NCI-H774 (cell line): ENCODE measurements around the gene ASPM.

Experiments
- DNase-seq: peaks from one replicate; lab custom pipeline; 2025; lab: John Stamatoyannopoulos, UW

The ASPM gene, protein sequence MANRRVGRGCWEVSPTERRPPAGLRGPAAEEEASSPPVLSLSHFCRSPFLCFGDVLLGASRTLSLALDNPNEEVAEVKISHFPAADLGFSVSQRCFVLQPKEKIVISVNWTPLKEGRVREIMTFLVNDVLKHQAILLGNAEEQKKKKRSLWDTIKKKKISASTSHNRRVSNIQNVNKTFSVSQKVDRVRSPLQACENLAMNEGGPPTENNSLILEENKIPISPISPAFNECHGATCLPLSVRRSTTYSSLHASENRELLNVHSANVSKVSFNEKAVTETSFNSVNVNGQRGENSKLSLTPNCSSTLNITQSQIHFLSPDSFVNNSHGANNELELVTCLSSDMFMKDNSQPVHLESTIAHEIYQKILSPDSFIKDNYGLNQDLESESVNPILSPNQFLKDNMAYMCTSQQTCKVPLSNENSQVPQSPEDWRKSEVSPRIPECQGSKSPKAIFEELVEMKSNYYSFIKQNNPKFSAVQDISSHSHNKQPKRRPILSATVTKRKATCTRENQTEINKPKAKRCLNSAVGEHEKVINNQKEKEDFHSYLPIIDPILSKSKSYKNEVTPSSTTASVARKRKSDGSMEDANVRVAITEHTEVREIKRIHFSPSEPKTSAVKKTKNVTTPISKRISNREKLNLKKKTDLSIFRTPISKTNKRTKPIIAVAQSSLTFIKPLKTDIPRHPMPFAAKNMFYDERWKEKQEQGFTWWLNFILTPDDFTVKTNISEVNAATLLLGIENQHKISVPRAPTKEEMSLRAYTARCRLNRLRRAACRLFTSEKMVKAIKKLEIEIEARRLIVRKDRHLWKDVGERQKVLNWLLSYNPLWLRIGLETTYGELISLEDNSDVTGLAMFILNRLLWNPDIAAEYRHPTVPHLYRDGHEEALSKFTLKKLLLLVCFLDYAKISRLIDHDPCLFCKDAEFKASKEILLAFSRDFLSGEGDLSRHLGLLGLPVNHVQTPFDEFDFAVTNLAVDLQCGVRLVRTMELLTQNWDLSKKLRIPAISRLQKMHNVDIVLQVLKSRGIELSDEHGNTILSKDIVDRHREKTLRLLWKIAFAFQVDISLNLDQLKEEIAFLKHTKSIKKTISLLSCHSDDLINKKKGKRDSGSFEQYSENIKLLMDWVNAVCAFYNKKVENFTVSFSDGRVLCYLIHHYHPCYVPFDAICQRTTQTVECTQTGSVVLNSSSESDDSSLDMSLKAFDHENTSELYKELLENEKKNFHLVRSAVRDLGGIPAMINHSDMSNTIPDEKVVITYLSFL (N-terminal part only)

DNA sequence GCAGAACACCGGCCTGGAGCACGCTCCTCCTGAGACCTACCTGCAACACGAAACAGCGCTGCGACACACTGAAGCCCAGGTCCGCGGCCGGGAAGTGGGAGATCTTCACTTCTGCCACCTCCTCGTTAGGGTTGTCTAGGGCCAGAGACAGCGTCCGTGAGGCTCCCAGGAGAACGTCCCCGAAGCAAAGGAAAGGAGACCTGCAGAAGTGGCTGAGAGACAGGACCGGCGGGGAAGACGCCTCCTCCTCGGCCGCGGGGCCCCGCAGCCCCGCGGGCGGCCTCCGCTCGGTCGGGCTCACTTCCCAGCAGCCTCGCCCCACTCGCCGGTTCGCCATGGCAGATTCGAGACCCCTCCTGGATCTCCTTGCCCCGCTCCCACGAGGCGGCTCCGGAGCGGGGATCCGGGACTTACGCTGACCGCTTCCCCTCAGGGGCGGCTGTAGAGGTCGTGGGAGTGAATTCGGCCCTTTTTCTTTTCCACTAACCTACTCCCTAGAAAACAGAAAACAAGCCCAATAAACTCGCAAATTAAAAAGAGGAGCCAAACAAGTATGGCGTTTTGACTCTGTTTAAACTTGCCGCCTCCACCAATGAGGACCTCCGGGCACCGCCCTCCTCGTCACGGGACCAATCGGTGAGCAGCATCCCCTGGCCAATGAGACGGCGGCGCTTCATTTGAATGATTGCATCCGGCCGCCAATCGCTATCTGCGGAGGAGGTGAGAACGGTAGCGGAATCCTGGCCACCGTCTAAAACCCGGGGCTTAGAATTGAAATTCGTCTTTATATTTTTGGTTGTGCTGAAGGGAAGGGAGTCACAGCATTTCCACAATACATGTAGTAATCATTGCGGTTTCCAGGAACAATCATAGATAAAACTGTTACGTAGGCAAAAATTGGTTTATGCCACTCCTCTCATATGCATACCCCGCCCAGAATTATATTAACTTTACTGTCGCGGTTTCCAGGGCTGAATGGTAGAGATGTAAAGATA is at the start of gene ASPM:
TSS of gene ASPM (minus strand) at position 569 of the 995 bp plus-strand sequence. CDS start at position 337, 232 bp downstream.
- DNase-seq, result peak; percentile 93

DNA sequence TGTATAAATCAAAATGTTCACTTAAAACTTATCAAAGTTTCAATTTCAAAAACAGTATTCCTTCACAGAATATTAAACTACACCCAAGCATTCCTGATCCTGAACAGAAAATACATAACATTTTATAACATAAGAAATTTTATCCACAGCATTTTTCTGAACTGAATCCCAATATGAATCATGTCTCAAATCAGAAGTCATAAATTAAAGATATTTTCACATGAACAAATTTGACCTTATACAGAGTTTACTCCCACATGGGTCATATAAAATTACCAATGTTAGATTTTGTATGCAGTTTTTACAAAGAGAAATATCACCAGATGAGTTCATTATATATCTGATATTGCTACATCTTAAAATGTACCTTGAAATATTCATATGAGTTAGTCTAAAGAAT is 48.6 kb upstream of the ASPM start:
- no peak for DNase-seq

DNA sequence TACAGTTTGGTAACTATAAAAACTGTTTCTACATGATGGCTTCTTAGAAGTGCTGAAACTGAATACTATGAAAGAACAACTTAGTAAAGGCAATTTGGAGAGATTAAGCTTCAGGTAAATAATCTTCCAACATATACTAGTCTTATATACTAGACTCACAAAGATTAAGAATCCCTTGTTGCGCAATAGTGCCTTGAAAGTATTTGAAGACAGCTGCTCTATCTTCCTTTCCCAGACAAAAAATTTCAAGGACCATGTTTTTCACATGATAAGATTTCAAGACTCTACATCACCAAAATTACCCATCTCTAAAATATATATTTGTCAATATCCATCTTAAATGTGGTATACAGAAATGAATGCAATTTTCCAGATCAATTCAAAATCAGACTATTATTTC is 37.7 kb upstream of the ASPM start:
- DNase-seq, result no peak

DNA sequence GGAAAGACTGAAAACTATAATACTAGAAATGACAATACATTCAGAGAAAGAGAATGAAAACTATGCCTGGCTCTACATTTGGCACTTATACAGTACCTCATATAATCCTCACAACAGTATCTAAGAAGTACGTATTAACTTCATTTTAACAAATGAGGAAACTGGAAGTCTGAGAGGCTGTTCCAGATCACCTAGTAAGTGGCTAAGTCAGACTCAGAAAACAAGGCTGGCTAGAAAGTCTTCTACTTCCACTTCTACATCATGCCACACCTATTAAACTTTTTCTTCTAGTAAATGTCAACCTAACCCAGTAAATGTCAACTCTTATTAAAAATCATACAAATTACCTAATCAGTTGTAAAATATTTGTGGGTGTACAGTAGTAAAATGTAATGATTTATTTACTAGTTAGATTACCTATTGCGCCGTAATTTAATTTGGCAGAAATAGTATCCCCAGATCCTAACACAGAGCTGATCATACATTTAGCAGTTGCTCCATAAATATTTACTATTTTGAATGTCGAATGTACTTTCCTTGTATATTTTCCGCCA is 36.8 kb upstream of the ASPM start:
- no peak for DNase-seq

DNA sequence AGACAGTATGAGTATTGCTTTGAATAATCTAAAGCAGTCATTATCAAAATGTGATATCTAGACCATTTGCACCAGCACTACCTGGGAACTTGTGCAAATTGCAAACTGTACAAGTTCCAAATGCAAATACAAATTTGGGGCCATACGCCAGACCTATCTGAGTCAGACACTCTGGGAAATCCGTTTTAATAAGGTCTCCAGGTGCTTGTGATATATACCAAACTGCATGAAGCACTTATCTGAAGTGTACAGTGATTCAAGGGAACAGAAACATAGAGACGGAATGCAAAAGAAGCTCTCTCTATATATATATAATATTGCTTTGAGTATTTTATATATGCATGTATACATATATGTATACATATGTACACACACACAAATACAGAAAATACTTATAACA is 36.2 kb upstream of the ASPM start:
- no peak for DNase-seq

DNA sequence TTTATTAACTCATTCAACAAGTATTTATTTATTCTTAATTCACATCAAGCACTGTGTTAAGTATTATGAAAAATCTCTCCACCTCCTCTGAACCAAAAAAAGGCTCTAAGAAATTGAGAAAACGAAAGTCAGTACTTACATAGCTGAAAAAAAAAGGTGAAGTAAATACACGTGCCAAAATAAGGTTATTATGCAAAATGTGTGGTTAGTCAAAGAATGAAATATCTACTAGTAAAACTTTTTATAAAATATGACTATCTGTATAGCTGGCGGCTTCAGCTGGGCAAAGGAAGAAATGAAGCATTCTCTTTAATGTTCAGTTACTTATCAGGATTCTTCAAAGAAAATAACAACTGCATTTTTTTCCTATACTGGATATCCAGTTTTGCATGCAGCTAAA is 35.5 kb upstream of the ASPM start:
- no peak for DNase-seq

DNA sequence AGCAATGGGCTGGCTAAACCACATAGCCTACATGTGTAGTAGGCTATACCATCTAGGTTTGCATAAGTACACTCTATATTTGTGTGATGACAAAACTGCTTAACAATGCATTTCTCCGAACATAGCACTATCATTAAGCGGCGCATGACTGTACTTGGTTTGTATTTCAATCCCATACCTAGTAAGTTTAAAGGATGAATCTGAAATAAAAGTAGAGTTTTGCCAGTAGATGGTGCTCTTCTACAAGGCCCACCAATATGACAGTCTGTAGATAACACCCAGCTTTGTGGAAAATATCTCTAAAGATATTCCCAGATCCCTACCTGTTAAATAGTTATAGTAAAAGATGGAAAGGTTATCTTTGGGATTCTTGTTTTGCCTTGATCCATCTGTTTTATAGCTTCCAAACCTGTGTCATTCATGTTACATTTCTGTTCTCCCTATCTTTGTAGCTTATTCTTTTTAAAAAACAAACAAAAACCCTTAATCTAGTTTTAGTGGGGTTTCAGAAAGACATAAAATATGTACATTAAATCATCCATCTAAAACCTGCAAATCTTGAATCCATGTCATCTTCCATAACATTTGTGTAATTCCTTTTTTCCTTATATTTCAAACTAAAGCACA is 33.9 kb upstream of the ASPM start:
- peak; percentile 20 for DNase-seq

DNA sequence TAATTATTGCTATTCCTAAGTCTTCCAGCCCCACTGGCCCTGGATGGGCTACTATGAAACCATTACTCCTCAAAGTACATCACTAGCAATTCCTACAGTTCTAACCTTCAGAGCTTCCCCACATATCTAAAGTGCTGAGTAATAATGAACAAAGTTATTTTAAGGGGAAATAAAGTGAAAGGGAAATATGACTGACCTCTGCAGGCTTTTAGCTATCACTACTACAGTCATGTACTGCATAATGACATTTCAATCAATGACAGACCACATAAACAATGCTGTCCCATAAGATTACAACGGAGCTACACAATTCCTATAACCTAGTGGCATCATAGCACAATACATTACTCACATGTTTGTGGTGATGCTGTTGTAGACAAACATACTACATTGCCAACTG is 32.5 kb upstream of the ASPM start:
- no peak for DNase-seq

DNA sequence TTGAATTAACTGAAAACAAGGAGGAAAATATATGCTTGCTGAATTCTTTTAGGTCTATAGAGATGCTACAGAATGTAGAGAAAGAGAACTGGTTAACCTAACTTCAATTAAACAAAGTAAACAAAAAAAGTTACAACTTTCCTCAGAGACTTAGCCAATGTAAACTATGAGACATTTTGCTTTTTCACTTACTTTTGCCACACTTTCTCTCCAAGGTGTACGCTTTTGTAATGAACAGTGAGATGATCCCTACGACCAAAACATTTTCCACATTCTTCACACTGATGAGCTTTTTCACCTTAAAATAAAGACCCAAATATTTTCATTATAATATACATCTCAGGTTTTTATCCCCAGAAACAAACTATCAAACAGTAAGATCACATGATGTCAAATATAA is 28.3 kb upstream of the ASPM start:
- DNase-seq, result no peak

DNA sequence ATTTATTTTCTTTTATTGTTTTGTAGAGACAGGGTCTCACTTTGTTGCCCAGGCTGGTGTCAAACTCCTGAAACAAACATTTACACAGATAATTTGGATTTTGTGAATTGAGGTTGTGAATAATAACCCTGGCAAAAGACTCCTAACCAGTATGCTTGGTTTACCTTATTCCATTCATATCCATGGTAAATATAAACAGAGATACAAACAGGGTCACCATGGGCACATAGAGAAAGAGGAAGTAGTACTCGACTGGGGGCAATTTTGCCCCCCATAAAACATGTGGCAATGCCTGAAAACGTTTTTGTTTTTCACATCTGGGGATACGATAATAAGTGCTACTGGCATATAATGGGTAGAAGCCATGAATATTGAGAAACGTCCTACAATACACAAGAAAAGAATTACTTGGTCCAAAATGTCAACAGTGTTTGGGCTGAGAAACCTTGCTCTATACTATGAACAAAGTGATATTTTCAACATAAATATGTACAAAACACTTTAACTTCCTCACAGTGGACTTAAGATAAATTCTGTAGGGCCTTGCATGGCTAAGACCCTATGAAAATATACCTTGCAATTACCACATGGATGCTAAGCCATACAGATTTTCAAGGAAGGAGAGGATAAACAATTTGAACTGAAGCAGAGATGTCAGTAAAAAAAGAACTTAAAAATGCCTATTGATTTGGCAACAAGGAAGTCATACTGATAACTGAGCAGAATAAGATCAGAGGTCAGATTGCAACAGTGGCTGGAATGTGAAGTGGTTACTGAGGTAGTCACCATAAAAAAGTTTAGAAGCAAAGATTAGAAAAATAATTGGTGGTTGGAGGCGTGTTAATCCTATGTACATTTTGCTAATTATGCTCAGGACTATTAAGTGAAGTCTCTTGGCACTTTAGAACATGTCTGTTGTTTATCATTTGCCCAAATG is 27.4 kb upstream of the ASPM start:
- DNase-seq, result no peak

DNA sequence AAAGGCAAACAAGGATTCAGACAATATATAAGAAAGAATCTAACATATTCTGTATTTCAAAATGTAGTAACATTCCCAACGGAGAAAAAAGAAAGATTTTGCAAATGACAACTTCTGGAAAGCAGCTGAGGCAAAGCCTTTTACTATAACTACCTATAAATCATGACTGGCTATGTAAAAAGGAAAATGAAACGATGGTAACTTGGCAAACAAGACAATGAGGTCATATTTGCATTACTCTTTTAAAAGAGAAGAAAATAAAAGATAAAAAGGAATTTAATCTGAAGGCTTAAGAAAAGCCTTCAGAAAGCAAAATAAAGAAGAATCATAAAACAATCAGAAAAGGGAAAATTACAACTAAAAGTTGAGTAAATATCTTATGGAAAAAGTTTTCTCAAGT is 25.1 kb upstream of the ASPM start:
- peak; percentile 14 for DNase-seq

DNA sequence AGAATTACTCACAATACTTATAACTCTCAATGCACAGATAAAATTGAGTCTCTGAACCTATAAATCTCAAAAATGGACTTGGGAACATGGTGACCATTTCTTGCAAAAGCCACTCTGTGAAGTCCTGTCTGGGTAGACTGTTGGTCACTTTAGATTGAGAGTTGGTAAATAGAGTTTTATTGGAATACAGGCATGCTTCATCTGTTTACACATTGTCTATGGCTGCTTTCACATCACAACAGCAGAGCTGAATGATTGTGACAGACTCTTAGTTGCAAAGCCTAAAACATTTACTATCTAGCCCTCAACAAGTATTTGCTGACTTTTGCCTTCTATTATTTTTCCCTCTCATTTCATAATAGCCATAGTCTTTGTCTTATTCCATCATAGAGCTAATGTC is 24.1 kb upstream of the ASPM start:
- DNase-seq, result peak; percentile 36

DNA sequence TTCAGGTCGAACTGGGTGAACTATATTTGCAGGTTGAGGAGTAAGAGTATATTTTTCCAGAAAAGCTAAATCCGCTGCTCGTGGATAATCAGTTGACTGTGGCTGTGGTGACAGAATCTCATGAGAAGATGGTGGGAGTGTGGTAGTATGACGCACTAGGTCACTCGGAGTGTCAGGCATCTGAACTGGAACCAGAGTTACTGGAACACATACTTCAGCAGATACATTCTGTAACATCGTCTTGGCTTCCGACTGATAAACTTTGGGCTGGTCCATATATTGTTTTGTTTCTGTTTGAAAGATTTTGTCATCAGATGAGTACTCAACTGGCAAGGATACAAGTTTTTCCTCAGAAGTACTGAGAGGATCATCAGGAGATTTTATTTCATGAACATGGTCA is 13.0 kb upstream of the ASPM start:
- DNase-seq, result no peak

DNA sequence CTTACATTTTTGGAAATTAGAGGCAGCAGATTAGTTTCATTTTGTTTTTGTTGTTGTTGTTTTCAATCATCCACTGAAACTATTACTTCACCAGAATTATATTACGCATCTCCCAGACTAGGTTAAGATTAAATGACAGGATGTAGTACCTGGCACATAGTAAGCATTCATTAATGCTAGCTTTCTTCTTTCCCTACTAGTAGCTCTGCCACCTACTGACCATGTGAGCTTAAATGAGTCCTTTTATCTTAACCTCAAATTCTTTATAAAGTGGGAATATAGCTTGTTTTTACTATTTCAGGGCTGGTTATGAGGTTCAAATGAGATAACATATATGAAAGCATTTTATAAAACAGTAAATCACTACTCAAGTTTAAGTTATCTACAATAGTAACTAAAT is 10.2 kb upstream of the ASPM start:
- DNase-seq, result no peak

DNA sequence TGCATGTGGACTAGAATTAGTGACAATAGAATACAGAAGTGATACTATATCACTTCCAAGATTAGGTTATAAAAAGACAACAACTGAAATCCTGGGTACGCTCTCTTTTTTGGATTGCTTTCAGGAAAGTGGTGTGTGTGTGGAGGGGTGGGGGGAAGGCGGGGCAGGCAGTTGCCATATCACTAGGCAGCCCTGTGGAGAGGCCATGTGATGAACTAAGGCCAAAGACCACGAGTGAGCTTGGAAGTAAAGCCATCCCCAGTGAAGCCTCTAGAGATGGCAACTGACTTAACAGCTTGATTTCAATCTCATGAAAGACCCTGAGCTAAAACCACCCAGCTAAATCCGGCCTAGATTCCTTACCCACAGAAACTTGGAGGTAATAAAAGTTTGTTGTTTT is 6.2 kb upstream of the ASPM start:
- no peak for DNase-seq

DNA sequence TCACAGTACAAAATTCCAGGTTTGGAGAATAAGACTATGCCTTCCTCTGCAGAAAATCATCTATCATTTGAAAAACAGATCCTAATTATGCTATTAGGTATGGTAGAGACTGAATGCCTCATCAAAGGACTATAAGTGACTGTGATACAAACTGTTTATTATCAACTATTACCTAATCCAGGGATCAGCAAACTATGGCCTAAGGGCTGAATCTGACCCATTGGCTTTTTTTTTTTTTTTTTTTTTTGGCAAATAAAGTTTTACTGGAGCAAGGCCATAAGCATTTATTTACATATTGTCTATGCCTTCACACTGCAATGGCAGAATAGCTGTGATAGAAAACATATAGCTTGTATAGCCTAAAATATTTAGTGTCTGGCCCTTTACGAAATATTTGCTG is 4.7 kb upstream of the ASPM start:
- no peak for DNase-seq

DNA sequence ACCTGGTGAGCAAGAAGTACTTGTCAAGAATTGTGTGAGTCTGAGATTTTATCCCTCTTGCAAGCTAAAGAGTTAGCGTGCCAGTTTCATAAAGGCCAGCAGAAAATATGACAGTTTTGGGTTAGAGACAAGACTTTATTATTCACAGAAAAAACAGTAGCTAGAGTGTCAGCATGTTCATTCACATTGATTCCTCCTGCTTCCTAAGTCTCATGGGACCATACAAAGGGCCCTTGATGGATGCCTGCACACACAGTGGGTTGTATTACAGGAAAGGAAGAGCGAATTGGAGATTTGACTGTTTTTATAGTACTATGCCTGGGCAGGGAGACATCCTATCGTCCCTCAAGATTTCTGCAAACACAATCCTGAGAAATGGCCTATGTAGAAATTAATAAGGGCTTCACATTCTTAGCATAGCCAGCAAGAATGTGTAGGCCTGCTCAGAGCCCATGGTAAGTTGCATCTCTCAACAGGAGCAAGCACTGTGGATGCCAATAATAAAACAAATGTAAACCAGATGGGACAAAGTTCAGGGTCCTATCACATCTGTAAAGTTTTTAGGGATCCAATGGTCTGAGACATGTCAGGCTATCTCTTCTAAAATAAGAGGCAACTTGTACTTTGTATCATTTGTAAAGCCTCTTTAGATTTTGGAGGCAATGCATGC is 4.0 kb upstream of the ASPM start:
- DNase-seq, result no peak

DNA sequence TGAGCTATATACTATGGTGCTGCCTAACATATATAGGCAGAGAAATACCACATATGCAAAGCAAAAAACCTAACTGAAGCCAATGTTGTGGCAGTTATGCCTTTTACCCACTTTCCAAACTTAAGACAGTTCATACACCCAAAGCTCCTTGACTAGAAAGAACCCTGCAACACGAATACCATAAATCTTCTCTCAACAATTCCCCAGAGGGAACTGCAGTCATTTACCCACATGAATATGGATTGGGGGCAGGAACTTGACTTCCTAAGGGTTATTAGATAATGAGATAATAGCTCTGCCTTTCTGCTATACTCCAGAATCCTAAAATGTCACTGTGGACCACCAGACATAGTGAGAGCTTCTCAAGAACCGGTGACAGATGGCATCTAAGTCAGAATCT is 2.9 kb upstream of the ASPM start:
- DNase-seq, result no peak
